Mesothelial cell of epicardium (in vitro differentiated cells): ENCODE data around the gene SLC3A2. TPM values are rescaled to one million over a fixed set of nuclear protein-coding genes. Genes with fewer than 3 reads are reported as not detected.

Experiments used
- DNase-seq, 2 experiments: peaks; one replicate each; pipeline ENCODE4 v3.0.0; 2021; ENCODE audit warnings: low spot score in 2 of 2; ENCODE audit not compliant: unreplicated experiment in 2 of 2
- H3K27ac Mint-ChIP-seq: 2 replicates; pipeline ENCODE4 v1.8.0; 2021; ENCODE audit warnings: mixed read lengths
- H3K27me3 Mint-ChIP-seq: 2 replicates; pipeline ENCODE4 v1.8.0; 2021; ENCODE audit warnings: low read depth, mixed read lengths
- H3K36me3 Mint-ChIP-seq: 2 replicates; pipeline ENCODE4 v1.8.0; 2021; ENCODE audit warnings: mixed read lengths
- H3K4me1 Mint-ChIP-seq: 2 replicates; pipeline ENCODE4 v1.8.0; 2021; ENCODE audit warnings: mixed read lengths
- H3K4me3 Mint-ChIP-seq: 2 replicates; pipeline ENCODE4 v1.8.0; 2021; ENCODE audit warnings: mild to moderate bottlenecking, moderate library complexity, mixed read lengths
- H3K9me3 Mint-ChIP-seq: 2 replicates; pipeline ENCODE4 v1.8.0; 2021; ENCODE audit warnings: mixed read lengths
- total RNA-seq: library from RNA; stranded (reverse); gene quantifications from 3 replicates; pipeline ENCODE4 v1.2.1, GENCODE V29; 2021
- TF ChIP-seq, protein P1 (sequence below): fragments of 200-600 bp; sonication (generic); IDR thresholded peaks from one replicate; pipeline ENCODE4 v1.5.0; 2021; ENCODE audit warnings: antibody characterized with exemption; ENCODE audit not compliant: unreplicated experiment

The SLC3A2 gene
- total RNA-seq, 1 donor from 2014 or later: 208 TPM

DNA sequence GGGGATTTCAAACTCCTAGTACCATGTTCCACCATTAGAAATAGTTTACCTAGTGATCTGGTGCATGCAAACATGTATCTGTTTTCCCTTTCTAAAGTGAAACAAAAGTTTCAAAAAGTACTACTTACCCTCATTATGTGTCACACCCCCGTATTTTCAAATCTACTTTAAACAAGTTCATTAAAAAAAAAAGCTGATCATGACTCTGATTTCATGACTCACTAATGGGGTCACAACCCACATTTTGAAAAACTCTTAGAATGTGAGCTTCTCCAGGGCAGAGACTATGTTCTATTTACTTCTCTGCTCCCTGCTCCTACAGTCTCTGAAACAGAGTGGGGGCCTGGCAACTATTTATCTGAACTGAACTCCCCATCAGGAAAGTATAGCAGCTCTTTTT, 22.2 kb downstream of the SLC3A2 start:
- no peaks in the 10 kb centered on the region for H3K27me3 Mint-ChIP-seq
- H3K27ac Mint-ChIP-seq: no peak overlapping the region
- DNase-seq: no peak
- H3K9me3 Mint-ChIP-seq: no peaks in the 10 kb centered on the region
- H3K4me3 Mint-ChIP-seq: no peak overlapping the region
- TF ChIP-seq, protein P1, sequence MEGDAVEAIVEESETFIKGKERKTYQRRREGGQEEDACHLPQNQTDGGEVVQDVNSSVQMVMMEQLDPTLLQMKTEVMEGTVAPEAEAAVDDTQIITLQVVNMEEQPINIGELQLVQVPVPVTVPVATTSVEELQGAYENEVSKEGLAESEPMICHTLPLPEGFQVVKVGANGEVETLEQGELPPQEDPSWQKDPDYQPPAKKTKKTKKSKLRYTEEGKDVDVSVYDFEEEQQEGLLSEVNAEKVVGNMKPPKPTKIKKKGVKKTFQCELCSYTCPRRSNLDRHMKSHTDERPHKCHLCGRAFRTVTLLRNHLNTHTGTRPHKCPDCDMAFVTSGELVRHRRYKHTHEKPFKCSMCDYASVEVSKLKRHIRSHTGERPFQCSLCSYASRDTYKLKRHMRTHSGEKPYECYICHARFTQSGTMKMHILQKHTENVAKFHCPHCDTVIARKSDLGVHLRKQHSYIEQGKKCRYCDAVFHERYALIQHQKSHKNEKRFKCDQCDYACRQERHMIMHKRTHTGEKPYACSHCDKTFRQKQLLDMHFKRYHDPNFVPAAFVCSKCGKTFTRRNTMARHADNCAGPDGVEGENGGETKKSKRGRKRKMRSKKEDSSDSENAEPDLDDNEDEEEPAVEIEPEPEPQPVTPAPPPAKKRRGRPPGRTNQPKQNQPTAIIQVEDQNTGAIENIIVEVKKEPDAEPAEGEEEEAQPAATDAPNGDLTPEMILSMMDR: no peak
- H3K36me3 Mint-ChIP-seq: no peaks in the 10 kb centered on the region
- peaks cover 4% of the 10 kb centered on the region for H3K4me1 Mint-ChIP-seq

DNA sequence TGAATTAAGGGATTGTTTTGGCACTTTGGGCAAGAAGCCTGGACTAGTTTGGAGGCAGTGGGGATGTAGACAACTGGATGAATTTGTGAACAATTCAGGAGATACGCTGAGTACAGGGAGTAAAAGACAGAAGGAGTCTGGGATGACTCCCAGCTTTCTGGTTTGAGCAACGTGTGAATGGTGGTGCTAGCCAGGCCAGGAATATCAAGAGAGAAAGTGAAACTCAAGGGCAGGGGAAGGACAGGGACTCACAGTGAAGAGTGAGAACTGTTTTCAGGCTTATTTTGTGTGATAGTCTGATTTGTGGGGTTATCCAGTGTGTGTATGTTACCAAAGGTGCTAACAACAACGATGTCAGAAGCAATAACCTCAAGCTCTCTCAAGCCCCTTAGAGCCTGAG, 24.6 kb downstream of the SLC3A2 start:
- TF ChIP-seq, protein P1: no peak
- Mint-ChIP-seq H3K27me3 (no peaks in the 10 kb centered on the region), H3K4me1 (peaks cover 10% of the 10 kb centered on the region), H3K27ac (no peak overlapping the region), H3K36me3 (no peaks in the 10 kb centered on the region), H3K9me3 (no peaks in the 10 kb centered on the region), H3K4me3 (no peak overlapping the region)
- DNase-seq: no peak

DNA sequence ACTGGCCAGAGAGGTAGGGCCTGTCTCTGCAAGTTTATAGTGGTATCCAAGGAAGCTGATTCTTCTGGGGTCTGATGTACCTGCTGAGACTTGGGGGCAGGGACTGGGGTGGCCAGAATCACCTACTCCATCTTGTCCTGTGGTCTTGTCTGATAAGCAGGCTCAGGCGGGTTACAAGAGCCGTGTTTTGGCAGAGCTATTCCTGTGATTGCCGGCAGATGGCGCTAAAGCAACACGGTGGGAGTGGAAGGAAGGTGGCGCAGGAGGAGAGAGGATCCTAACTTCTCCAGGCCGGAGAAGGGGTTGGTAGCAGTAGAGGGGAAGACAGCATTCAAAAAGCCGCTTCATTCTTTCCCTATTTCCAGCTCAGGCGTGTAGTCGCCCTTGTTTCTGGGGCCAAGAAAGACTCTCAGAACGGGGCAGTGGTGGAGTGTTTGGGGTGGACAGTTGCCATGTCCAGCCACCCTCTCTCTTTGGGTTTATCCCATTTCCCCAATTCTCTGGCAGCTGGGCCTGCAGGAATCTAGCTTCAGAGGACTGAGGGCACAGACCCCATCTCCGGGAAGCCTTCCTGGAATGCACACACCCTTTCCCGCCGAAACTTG, 25.3 kb downstream of the SLC3A2 start:
- TF ChIP-seq, protein P1: peak; percentile 90
- no peaks in the 10 kb centered on the region for H3K36me3 Mint-ChIP-seq
- no peak overlapping the region for H3K27ac Mint-ChIP-seq
- H3K4me1 Mint-ChIP-seq: peaks cover 10% of the 10 kb centered on the region
- no peaks in the 10 kb centered on the region for H3K9me3 Mint-ChIP-seq
- no peaks in the 10 kb centered on the region for H3K27me3 Mint-ChIP-seq
- peak; percentile 70 to 92 for DNase-seq
- H3K4me3 Mint-ChIP-seq: no peak overlapping the region

DNA sequence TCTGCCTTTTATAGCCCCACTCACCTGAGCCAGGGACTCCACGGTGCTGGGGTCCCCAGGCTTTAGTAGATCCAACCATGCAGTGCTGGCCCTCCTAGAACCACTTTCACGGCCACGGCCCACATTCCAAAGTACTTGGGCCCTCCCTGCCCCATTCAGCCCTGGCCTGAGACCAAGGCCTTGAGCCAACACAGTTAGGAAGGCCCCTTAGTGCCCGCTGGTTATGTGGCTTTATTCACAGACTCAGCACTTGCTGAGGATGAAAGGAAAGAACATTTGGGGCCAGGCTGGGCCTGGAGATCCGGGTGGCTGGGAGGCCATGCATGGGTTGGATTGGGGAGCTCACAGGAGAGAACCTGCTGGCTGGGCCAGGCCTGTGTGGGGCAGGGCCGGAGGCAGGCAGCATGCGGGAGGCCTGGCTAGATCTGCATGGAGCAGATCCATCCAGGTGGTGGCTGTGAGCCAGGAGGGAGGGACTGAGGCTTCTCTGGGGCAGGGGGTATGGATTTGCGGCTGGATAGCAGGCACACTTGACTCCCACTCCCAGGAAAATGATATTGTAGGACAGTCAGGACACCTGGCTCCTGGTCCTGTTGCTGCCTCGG, 27.9 kb downstream of the SLC3A2 start:
- TF ChIP-seq, protein P1: no peak
- Mint-ChIP-seq H3K4me1 (peaks cover 15% of the 10 kb centered on the region), H3K4me3 (no peak overlapping the region), H3K27me3 (no peaks in the 10 kb centered on the region), H3K36me3 (no peaks in the 10 kb centered on the region), H3K9me3 (no peaks in the 10 kb centered on the region), H3K27ac (peak overlapping the region; percentile 77)
- peak in 1 of 2 experiments; percentile 44 for DNase-seq

DNA sequence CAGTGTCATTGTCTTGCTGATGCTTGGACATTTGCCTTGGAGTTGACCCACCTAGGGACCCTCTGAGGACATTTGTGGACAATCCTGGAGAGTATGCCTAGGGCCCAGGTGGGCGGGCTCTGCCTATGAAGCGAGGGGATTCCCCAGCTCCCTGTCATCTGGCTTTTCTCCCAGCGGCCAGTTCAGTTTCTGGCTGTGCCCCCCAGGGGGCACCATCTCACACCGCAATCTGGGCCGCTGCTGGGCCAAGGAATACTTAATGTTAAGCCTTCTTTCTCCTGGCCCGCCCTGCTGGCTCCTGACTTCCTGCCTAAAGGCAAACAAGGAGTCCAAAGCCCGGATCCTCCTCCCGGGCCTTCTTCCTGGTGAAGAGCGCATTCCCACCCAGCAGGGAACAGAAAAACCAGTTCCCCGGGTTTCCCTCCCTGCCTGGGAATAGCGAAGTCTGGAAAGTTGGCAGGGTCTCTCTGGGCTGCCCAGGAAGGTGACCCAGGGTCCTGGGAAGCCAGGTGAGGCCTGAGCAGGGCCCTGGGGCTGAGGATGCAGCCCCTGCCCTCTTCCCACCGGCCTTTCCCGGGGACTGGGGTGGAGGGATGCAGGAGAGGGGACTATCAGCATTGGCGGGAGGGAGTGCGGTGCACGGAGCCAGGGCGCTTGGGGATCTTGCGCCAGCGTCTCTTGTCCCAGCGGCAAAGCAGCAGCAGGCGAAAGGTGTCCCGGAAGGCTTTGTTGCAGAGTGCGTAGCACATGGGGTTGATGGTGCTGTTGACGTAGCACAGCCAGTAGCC, 28.6 kb downstream of the SLC3A2 start:
- H3K9me3 Mint-ChIP-seq: no peaks in the 10 kb centered on the region
- H3K4me3 Mint-ChIP-seq: no peak overlapping the region
- TF ChIP-seq, protein P1: peak; percentile 74
- peaks cover 15% of the 10 kb centered on the region for H3K4me1 Mint-ChIP-seq
- no peaks in the 10 kb centered on the region for H3K27me3 Mint-ChIP-seq
- peak overlapping the region; percentile 77 for H3K27ac Mint-ChIP-seq
- DNase-seq: peak; percentile 59 to 81
- no peaks in the 10 kb centered on the region for H3K36me3 Mint-ChIP-seq
